IPS-11a (cell line): ENCODE results near the gene SEMA6A.

Source experiments
- H3K4me3 ChIP-seq: one replicate; pipeline ENCODE4 v1.5.1; 2013; ENCODE audit warnings: low read depth, low read length, control low read depth

The SEMA6A gene

GRCh38 chr5:116466727-116467464 lies 107.7 kb downstream of the SEMA6A start:
- H3K4me3 ChIP-seq: no peak overlapping the region

GRCh38 chr5:116465411-116465810 lies 109.2 kb downstream of the SEMA6A start:
- no peak overlapping the region for H3K4me3 ChIP-seq

- no peak overlapping the region for H3K4me3 ChIP-seq
Measured at GRCh38 chr5:116464144-116464708, 110.4 kb downstream of the SEMA6A start.

- H3K4me3 ChIP-seq: no peak overlapping the region
Measured at GRCh38 chr5:116462500-116462899, 112.1 kb downstream of the SEMA6A start.

GRCh38 chr5:116459301-116459700 lies 115.3 kb downstream of the SEMA6A start:
- no peak overlapping the region for H3K4me3 ChIP-seq

- H3K4me3 ChIP-seq: no peak overlapping the region
Measured at GRCh38 chr5:116457062-116457461, 117.6 kb downstream of the SEMA6A start.

- no peak overlapping the region for H3K4me3 ChIP-seq
Measured at GRCh38 chr5:116456036-116456435, 118.6 kb downstream of the SEMA6A start.

- H3K4me3 ChIP-seq: no peak overlapping the region
Measured at GRCh38 chr5:116455061-116455460, 119.6 kb downstream of the SEMA6A start.

- H3K4me3 ChIP-seq: no peak overlapping the region
Measured at GRCh38 chr5:116454417-116454927, 120.2 kb downstream of the SEMA6A start.

- H3K4me3 ChIP-seq: no peak overlapping the region
Measured at GRCh38 chr5:116453988-116454411, 120.6 kb downstream of the SEMA6A start.

- no peak overlapping the region for H3K4me3 ChIP-seq
Measured at GRCh38 chr5:116452774-116453368, 121.8 kb downstream of the SEMA6A start.

- H3K4me3 ChIP-seq: no peak overlapping the region
Measured at GRCh38 chr5:116451905-116452450, 122.6 kb downstream of the SEMA6A start.

- no peak overlapping the region for H3K4me3 ChIP-seq
Measured at GRCh38 chr5:116451066-116451465, 123.6 kb downstream of the SEMA6A start.

- H3K4me3 ChIP-seq: no peak overlapping the region
Measured at GRCh38 chr5:116449458-116449857, 125.2 kb downstream of the SEMA6A start.

GRCh38 chr5:116448870-116449427 lies 125.7 kb downstream of the SEMA6A start:
- H3K4me3 ChIP-seq: no peak overlapping the region

- H3K4me3 ChIP-seq: no peak overlapping the region
Measured at GRCh38 chr5:116448450-116448849, 126.2 kb downstream of the SEMA6A start.

- no peak overlapping the region for H3K4me3 ChIP-seq
Measured at GRCh38 chr5:116446356-116447005, 128.1 kb downstream of the SEMA6A start.

- H3K4me3 ChIP-seq: no peak overlapping the region
Measured at GRCh38 chr5:116445311-116445710, 129.3 kb downstream of the SEMA6A start.

GRCh38 chr5:116444373-116445295 lies 130.0 kb downstream of the SEMA6A start:
- no peak overlapping the region for H3K4me3 ChIP-seq
